Keratinocyte (primary cell): Measurements from ENCODE around the gene CHRNA1. TPM values are rescaled to one million over a fixed set of nuclear protein-coding genes. Genes with fewer than 3 reads are reported as not detected.

Experiments
- DNase-seq: peaks from one replicate; pipeline ENCODE4 v3.0.0-alpha.2; 2011; ENCODE audit warnings: low read depth, missing footprints, low spot score
- FAIRE-seq: peaks from 2 replicates; lab custom pipeline; 2011; peaks lifted over from hg19 to GRCh38; lab: Jason Lieb, UNC
- H2AFZ ChIP-seq: 2 replicates; pipeline ENCODE4 v1.6.0; 2012; ENCODE audit warnings: low read length, control low read depth, inconsistent platforms; ENCODE audit not compliant: control insufficient read depth
- H3K27ac ChIP-seq: 2 replicates; pipeline ENCODE4 v1.5.1; 2011; ENCODE audit warnings: low read length; ENCODE audit not compliant: control insufficient read depth, insufficient read depth
- H3K27me3 ChIP-seq: 3 replicates; pipeline ENCODE4 v1.6.0; 2011; ENCODE audit warnings: low read length; ENCODE audit not compliant: control insufficient read depth, insufficient read depth; ENCODE audit errors: extremely low read depth
- H3K36me3 ChIP-seq, 2 experiments: 2 replicates in 1 of 2; 3 replicates in 1 of 2; pipeline ENCODE4 v1.5.1; 2011; ENCODE audit warnings: low read length in 2 of 2, mild to moderate bottlenecking in 1 of 2; ENCODE audit not compliant: control insufficient read depth in 2 of 2, insufficient read depth in 2 of 2; ENCODE audit errors: extremely low read depth in 1 of 2
- H3K4me1 ChIP-seq: 3 replicates; pipeline ENCODE4 v1.5.1; 2011; ENCODE audit warnings: low read length; ENCODE audit not compliant: control insufficient read depth, insufficient read depth; ENCODE audit errors: extremely low read depth
- H3K4me2 ChIP-seq: 3 replicates; pipeline ENCODE4 v1.6.0; 2011; ENCODE audit warnings: low read depth, low read length; ENCODE audit not compliant: control insufficient read depth, insufficient read depth; ENCODE audit errors: extremely low read depth
- H3K4me3 ChIP-seq, 3 experiments: fragments of 200-600 bp in 1 of 3; sonication (generic) in 1 of 3; 2 replicates in 2 of 3; 3 replicates in 1 of 3; pipeline ENCODE4 v1.5.1; 2011 to 2016; ENCODE audit warnings: low read length in 3 of 3, mild to moderate bottlenecking in 3 of 3, control low read depth in 2 of 3, inconsistent platforms in 1 of 3, low read depth in 1 of 3, mixed read lengths in 1 of 3, mixed run types in 1 of 3, moderate library complexity in 1 of 3; ENCODE audit not compliant: control insufficient read depth in 2 of 3, insufficient read depth in 2 of 3; ENCODE audit errors: extremely low read depth in 1 of 3
- H3K79me2 ChIP-seq: 2 replicates; pipeline ENCODE4 v1.6.0; 2012; ENCODE audit warnings: low read length; ENCODE audit not compliant: control insufficient read depth, insufficient read depth
- H3K9ac ChIP-seq: 3 replicates; pipeline ENCODE4 v1.6.0; 2011; ENCODE audit warnings: low read length; ENCODE audit not compliant: control insufficient read depth, insufficient read depth; ENCODE audit errors: extremely low read depth
- H3K9me1 ChIP-seq: 3 replicates; pipeline ENCODE4 v1.6.0; 2011; ENCODE audit warnings: low read length; ENCODE audit not compliant: control insufficient read depth, insufficient read depth; ENCODE audit errors: extremely low read depth
- H3K9me3 ChIP-seq: 2 replicates; pipeline ENCODE4 v1.5.1; 2012; ENCODE audit warnings: low read depth, low read length; ENCODE audit not compliant: control insufficient read depth
- H4K20me1 ChIP-seq: 3 replicates; pipeline ENCODE4 v1.6.0; 2011; ENCODE audit warnings: low read length; ENCODE audit not compliant: control insufficient read depth, insufficient read depth; ENCODE audit errors: extremely low read depth
- EZH2 ChIP-seq: IDR thresholded peaks from one replicate; pipeline ENCODE4 v1.6.1; 2012; ENCODE audit warnings: inconsistent platforms, mild to moderate bottlenecking, low read length, moderate library complexity
- dilution Hi-C: fragments of 300-500 bp; cut with MboI; formaldehyde crosslinking; loops from one replicate; pipeline ENCODE4 v1.7.0; 2020; ENCODE audit warnings: low sequenced_read_pairs; ENCODE audit not compliant: extremely low pct_ligation_motif_present
- polyA plus RNA-seq, 5 experiments: library from polyadenylated mRNA; depleted of rRNA in 3 of 5; stranded (reverse) in 3 of 5; stranded (forward) in 1 of 5; unstranded in 1 of 5; fragments of >200 nt; gene quantifications; 1 replicate in 1 of 5; 2 replicates in 3 of 5; 3 replicates in 1 of 5; pipeline versions ENCODE4 v1.2.1 to v1.2.3, GENCODE V29; 2011 to 2012; ENCODE audit warnings: missing spikeins in 2 of 5, low read depth in 1 of 5, low replicate concordance in 1 of 5
- TF ChIP-seq, protein P1 (sequence below), 3 experiments: IDR thresholded peaks in 1 of 3; conservative IDR thresholded peaks in 1 of 3; optimal IDR thresholded peaks in 1 of 3; 2 replicates in 2 of 3; 3 replicates in 1 of 3; pipeline versions ENCODE3 to v1.5.1; 2011; ENCODE audit warnings: low read length in 3 of 3, mild to moderate bottlenecking in 3 of 3, moderate library complexity in 2 of 3, control low read depth in 1 of 3, inconsistent platforms in 1 of 3; ENCODE audit not compliant: insufficient read depth in 2 of 3; ENCODE audit errors: extremely low read depth in 1 of 3

CHRNA1 gene
- polyA plus RNA-seq, 1 donor (not counting 4 experiments of a cell fraction or from before 2014, with no cell fraction given), result not detected

DNA sequence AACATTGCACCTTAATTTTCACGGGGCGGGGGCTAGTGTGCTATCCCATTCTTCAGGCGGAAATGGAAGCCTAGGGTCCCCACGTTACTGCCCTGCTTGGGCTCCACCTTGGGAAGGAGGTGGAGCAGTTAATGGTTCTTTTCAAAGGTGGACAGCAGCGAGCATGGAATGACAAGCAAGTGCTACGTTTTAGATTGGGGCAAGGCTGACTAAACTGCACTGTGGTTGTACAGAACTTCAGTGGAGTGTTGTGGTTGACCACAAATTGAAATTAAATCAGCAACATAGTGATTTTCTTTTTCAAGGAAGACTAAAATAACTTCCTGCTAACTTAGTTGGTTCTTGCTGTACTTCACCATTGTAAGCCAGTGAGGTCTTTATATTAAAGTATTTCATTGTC lies 47.0 kb downstream of the CHRNA1 start:
- no peaks in the 10 kb centered on the region for H3K79me2 ChIP-seq
- H3K36me3 ChIP-seq, result no peaks in the 10 kb centered on the region
- no peak overlapping the region for H3K4me3 ChIP-seq
- no peaks in the 10 kb centered on the region for H3K9me1 ChIP-seq
- no peak overlapping the region for H3K9ac ChIP-seq
- DNase-seq (no peak), FAIRE-seq (no peak)
- TF ChIP-seq EZH2, result no peak
- TF ChIP-seq, protein P1, sequence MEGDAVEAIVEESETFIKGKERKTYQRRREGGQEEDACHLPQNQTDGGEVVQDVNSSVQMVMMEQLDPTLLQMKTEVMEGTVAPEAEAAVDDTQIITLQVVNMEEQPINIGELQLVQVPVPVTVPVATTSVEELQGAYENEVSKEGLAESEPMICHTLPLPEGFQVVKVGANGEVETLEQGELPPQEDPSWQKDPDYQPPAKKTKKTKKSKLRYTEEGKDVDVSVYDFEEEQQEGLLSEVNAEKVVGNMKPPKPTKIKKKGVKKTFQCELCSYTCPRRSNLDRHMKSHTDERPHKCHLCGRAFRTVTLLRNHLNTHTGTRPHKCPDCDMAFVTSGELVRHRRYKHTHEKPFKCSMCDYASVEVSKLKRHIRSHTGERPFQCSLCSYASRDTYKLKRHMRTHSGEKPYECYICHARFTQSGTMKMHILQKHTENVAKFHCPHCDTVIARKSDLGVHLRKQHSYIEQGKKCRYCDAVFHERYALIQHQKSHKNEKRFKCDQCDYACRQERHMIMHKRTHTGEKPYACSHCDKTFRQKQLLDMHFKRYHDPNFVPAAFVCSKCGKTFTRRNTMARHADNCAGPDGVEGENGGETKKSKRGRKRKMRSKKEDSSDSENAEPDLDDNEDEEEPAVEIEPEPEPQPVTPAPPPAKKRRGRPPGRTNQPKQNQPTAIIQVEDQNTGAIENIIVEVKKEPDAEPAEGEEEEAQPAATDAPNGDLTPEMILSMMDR (optimal IDR thresholded peaks at IDR 0.05 in 1 of 3, IDR thresholded peaks at IDR 0.05 in 1 of 3, conservative IDR thresholded peaks at IDR 0.05 in 1 of 3; ENCODE audit: extremely low read depth in 1 of 3, insufficient read depth in 2 of 3, low read length in 3 of 3), result no peak
- H3K4me1 ChIP-seq, result no peaks in the 10 kb centered on the region
- no peaks in the 10 kb centered on the region for H4K20me1 ChIP-seq
- H3K27me3 ChIP-seq, result peaks cover 5% of the 10 kb centered on the region
- H3K4me2 ChIP-seq, result no peak overlapping the region
- no peaks in the 10 kb centered on the region for H3K9me3 ChIP-seq
- no peak overlapping the region for H2AFZ ChIP-seq
- dilution Hi-C loops, result no loop called here
- no peak overlapping the region for H3K27ac ChIP-seq

DNA sequence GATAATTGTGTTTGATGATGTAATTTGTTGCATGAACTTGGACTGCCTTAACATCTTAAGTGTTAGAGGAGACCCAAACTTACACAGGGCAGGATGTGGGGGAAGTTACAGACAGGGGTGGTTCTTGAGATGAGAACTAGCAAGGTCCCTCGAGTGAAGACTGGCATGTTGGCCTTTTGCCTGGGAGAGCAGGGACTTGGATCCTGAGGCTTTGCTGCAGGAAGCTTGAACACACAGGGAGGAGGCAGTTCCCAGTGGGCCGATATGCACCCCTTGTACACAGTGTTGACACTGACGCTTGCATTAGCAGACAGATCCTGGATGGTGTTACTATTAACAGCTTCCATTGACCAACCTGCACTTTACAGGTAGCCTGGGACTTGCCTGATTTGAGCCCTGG lies 47.5 kb downstream of the CHRNA1 start:
- H3K36me3 ChIP-seq, result no peaks in the 10 kb centered on the region
- no peaks in the 10 kb centered on the region for H3K4me1 ChIP-seq
- no peak overlapping the region for H3K4me2 ChIP-seq
- no peak overlapping the region for H3K27ac ChIP-seq
- DNase-seq, result no peak
- dilution Hi-C loops, result no loop called here
- TF ChIP-seq EZH2, result no peak
- TF ChIP-seq, protein P1 (optimal IDR thresholded peaks at IDR 0.05 in 1 of 3, IDR thresholded peaks at IDR 0.05 in 1 of 3, conservative IDR thresholded peaks at IDR 0.05 in 1 of 3; ENCODE audit: extremely low read depth in 1 of 3, insufficient read depth in 2 of 3, low read length in 3 of 3), result no peak
- no peaks in the 10 kb centered on the region for H3K9me1 ChIP-seq
- H3K79me2 ChIP-seq, result no peaks in the 10 kb centered on the region
- FAIRE-seq, result no peak
- H3K9me3 ChIP-seq, result no peaks in the 10 kb centered on the region
- no peak overlapping the region for H2AFZ ChIP-seq
- no peaks in the 10 kb centered on the region for H4K20me1 ChIP-seq
- H3K9ac ChIP-seq, result no peak overlapping the region
- H3K4me3 ChIP-seq, result no peak overlapping the region
- peaks cover 5% of the 10 kb centered on the region for H3K27me3 ChIP-seq
